ENCODE measurements around the gene KRTAP9-4.
"Not testable (repeated sequence)": the region's sequence is repeated elsewhere in the genome, so short reads cannot be mapped to it uniquely, and the experiment has no call there.

The KRTAP9-4 gene

DNA sequence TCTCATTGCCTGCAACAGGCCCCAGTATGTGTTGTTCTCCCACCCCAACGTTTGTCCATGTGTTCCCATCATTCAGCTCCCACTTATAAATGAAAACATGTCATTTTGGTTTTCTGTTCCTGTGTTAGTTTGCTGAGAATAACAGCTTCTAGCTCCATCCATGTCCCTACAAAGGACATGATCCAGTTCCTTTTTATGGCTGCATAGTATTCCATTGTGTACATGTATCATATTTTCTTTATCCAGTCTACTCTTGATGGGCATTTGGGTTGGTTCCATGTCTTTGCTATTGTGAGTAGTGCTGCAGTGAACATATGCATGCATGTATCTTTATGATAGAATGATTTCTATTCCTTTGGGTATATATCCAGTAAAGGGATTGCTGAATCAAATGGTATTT is 33.8 kb upstream of the KRTAP9-4 start:
- Histone ChIP-seq H3F3A (ENCODE audit: low read depth) (no peaks in the 10 kb centered on the region), H2AFZ (ENCODE audit: low read length) (no peak overlapping the region), H3K79me2 (ENCODE audit: insufficient read depth, low read length) (no peaks in the 10 kb centered on the region), H3K9me3 (ENCODE audit: insufficient read depth, low read depth, low read length) (no peaks in the 10 kb centered on the region), H3K36me3 (ENCODE audit: insufficient read depth, low read length) (no peaks in the 10 kb centered on the region), H4K20me1 (ENCODE audit: insufficient read depth, low read length, poor library complexity, severe bottlenecking) (no peaks in the 10 kb centered on the region), H3K4me2 (ENCODE audit: low read depth, low read length, poor library complexity, severe bottlenecking) (no peak overlapping the region), H3K4me1 (ENCODE audit: insufficient read depth, low read length, poor library complexity, severe bottlenecking) (no peaks in the 10 kb centered on the region), H3K9ac (ENCODE audit: low read depth, low read length, poor library complexity, severe bottlenecking) (no peak overlapping the region), H3K4me3 (ENCODE audit: low read length, poor library complexity, severe bottlenecking) (no peak overlapping the region), H3K27me3 (ENCODE audit: insufficient read depth, low read length, poor library complexity, severe bottlenecking) (no peaks in the 10 kb centered on the region), H3K9me2 (replicated peaks; ENCODE audit: low read depth, low read length) (no peaks in the 10 kb centered on the region)
- TF ChIP-seq, protein P1, sequence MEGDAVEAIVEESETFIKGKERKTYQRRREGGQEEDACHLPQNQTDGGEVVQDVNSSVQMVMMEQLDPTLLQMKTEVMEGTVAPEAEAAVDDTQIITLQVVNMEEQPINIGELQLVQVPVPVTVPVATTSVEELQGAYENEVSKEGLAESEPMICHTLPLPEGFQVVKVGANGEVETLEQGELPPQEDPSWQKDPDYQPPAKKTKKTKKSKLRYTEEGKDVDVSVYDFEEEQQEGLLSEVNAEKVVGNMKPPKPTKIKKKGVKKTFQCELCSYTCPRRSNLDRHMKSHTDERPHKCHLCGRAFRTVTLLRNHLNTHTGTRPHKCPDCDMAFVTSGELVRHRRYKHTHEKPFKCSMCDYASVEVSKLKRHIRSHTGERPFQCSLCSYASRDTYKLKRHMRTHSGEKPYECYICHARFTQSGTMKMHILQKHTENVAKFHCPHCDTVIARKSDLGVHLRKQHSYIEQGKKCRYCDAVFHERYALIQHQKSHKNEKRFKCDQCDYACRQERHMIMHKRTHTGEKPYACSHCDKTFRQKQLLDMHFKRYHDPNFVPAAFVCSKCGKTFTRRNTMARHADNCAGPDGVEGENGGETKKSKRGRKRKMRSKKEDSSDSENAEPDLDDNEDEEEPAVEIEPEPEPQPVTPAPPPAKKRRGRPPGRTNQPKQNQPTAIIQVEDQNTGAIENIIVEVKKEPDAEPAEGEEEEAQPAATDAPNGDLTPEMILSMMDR (conservative IDR thresholded peaks at IDR 0.05; ENCODE audit: low read length): no peak

- H3K36me3 ChIP-seq (ENCODE audit: insufficient read depth, low read length): no peaks in the 10 kb centered on the region
- H3K4me1 ChIP-seq (ENCODE audit: insufficient read depth, low read length, poor library complexity, severe bottlenecking): no peaks in the 10 kb centered on the region
- H3K79me2 ChIP-seq (ENCODE audit: insufficient read depth, low read length): no peaks in the 10 kb centered on the region
- H3K27me3 ChIP-seq (ENCODE audit: insufficient read depth, low read length, poor library complexity, severe bottlenecking): no peaks in the 10 kb centered on the region
- no peaks in the 10 kb centered on the region for H3F3A ChIP-seq (ENCODE audit: low read depth)
- TF ChIP-seq, protein P1 (conservative IDR thresholded peaks at IDR 0.05; ENCODE audit: low read length): no peak
- no peak for TF ChIP-seq EZH2phosphoT487 (IDR thresholded peaks at IDR 0.05; ENCODE audit: borderline replicate concordance)
- H4K20me1 ChIP-seq (ENCODE audit: insufficient read depth, low read length, poor library complexity, severe bottlenecking): no peaks in the 10 kb centered on the region
- no peak overlapping the region for H2AFZ ChIP-seq (ENCODE audit: low read length)
- H3K4me3 ChIP-seq (ENCODE audit: low read length, poor library complexity, severe bottlenecking): no peak overlapping the region
- no peaks in the 10 kb centered on the region for H3K9me2 ChIP-seq (replicated peaks; ENCODE audit: low read depth, low read length)
- no peak overlapping the region for H3K4me2 ChIP-seq (ENCODE audit: low read depth, low read length, poor library complexity, severe bottlenecking)
- no peaks in the 10 kb centered on the region for H3K9me3 ChIP-seq (ENCODE audit: insufficient read depth, low read depth, low read length)
- H3K9ac ChIP-seq (ENCODE audit: low read depth, low read length, poor library complexity, severe bottlenecking): no peak overlapping the region
Measured at GRCh38 chr17:41223821-41224220, 25.7 kb upstream of the KRTAP9-4 start.

- Histone ChIP-seq H3K27me3 (ENCODE audit: insufficient read depth, low read length, poor library complexity, severe bottlenecking) (no peaks in the 10 kb centered on the region), H3K4me1 (ENCODE audit: insufficient read depth, low read length, poor library complexity, severe bottlenecking) (no peaks in the 10 kb centered on the region), H3K36me3 (ENCODE audit: insufficient read depth, low read length) (no peaks in the 10 kb centered on the region), H3K9ac (ENCODE audit: low read depth, low read length, poor library complexity, severe bottlenecking) (no peak overlapping the region), H3K4me3 (ENCODE audit: low read length, poor library complexity, severe bottlenecking) (no peak overlapping the region), H3K79me2 (ENCODE audit: insufficient read depth, low read length) (no peaks in the 10 kb centered on the region), H3K9me3 (ENCODE audit: insufficient read depth, low read depth, low read length) (no peaks in the 10 kb centered on the region), H3K4me2 (ENCODE audit: low read depth, low read length, poor library complexity, severe bottlenecking) (no peak overlapping the region), H2AFZ (ENCODE audit: low read length) (no peak overlapping the region), H3K9me2 (replicated peaks; ENCODE audit: low read depth, low read length) (no peaks in the 10 kb centered on the region), H4K20me1 (ENCODE audit: insufficient read depth, low read length, poor library complexity, severe bottlenecking) (no peaks in the 10 kb centered on the region), H3F3A (ENCODE audit: low read depth) (no peaks in the 10 kb centered on the region)
- TF ChIP-seq, protein P1 (conservative IDR thresholded peaks at IDR 0.05; ENCODE audit: low read length): no peak
- TF ChIP-seq EZH2phosphoT487 (IDR thresholded peaks at IDR 0.05; ENCODE audit: borderline replicate concordance): no peak
Measured at GRCh38 chr17:41226051-41226450, 23.4 kb upstream of the KRTAP9-4 start.

DNA sequence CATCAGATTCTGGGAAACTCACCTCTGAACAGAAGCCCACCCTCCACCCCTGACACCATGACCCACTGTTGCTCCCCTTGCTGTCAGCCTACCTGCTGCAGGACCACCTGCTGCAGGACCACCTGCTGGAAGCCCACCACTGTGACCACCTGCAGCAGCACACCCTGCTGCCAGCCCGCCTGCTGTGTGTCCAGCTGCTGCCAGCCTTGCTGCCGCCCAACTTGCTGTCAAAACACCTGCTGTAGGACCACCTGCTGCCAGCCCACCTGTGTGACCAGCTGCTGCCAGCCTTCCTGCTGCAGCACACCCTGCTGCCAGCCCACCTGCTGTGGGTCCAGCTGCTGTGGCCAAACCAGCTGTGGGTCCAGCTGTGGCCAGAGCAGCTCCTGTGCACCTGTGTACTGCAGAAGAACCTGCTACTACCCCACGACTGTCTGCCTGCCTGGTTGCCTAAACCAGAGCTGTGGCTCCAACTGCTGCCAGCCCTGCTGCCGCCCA is 22.8 kb upstream of the KRTAP9-4 start, which contains the start of gene KRTAP9-2:
KRTAP9-2 (plus strand) TSS at position 51 of the 498 bp plus-strand sequence; CDS start at position 58, 7 bp downstream.
- H3K79me2 ChIP-seq (ENCODE audit: insufficient read depth, low read length); H3K4me2 ChIP-seq (ENCODE audit: low read depth, low read length, poor library complexity, severe bottlenecking): not testable (repeated sequence)

More for the DNA sequence above, 22.8 kb upstream of the KRTAP9-4 start, which contains the start of gene KRTAP9-2:
- not testable (repeated sequence) for H2AFZ ChIP-seq (ENCODE audit: low read length); H4K20me1 ChIP-seq (ENCODE audit: insufficient read depth, low read length, poor library complexity, severe bottlenecking); H3K27me3 ChIP-seq (ENCODE audit: insufficient read depth, low read length, poor library complexity, severe bottlenecking); H3K4me1 ChIP-seq (ENCODE audit: insufficient read depth, low read length, poor library complexity, severe bottlenecking); H3K36me3 ChIP-seq (ENCODE audit: insufficient read depth, low read length); H3K9me3 ChIP-seq (ENCODE audit: insufficient read depth, low read depth, low read length); H3F3A ChIP-seq (ENCODE audit: low read depth); H3K9ac ChIP-seq (ENCODE audit: low read depth, low read length, poor library complexity, severe bottlenecking); H3K9me2 ChIP-seq (replicated peaks; ENCODE audit: low read depth, low read length); H3K4me3 ChIP-seq (ENCODE audit: low read length, poor library complexity, severe bottlenecking)
